ENCODE results near the gene GUCA1C. TPM values are rescaled to one million over a fixed set of nuclear protein-coding genes. Genes with fewer than 3 reads are reported as not detected.

GUCA1C gene
- total and polyA plus RNA-seq, 9 of the 15 experiments (the other 6 are each of a cell fraction or from before 2014, with no cell fraction given): not detected

GRCh38 chr3:108883373-108883772 is 70.3 kb downstream of the GUCA1C start:
- intact Hi-C loops (cut with micrococcal nuclease): no loop called here
- in situ Hi-C loops (cut with MboI): no loop called here
- TF ChIP-seq EP400 (IDR thresholded peaks at IDR 0.05): no peak
- no peak for TF ChIP-seq SREBF1 (IDR thresholded peaks at IDR 0.05; ENCODE audit: borderline replicate concordance, low read depth, low read length)
- no peak for TF ChIP-seq ARID4B (CRISPR knock-in tag; IDR thresholded peaks at IDR 0.05)
- TF ChIP-seq TOE1 (IDR thresholded peaks at IDR 0.05; ENCODE audit: borderline replicate concordance): no peak
- TF ChIP-seq TOE1 (CRISPR knock-in tag; IDR thresholded peaks at IDR 0.05; ENCODE audit: borderline replicate concordance, low read depth): no peak
- TF ChIP-seq SIX5 (IDR thresholded peaks at IDR 0.05; ENCODE audit: borderline replicate concordance in 1 of 2, insufficient read depth in 1 of 2, low read depth in 1 of 2, low read length in 2 of 2): no peak
- 0% methylated on average over 1 of the region's 1 CpG for WGBS (ENCODE audit: insufficient coverage, low coverage, missing lambda C conversion rate)
- BruUV-seq (replicated peaks): no TSS peak
- DNase-seq (ENCODE audit: extremely low read depth in 1 of 4, low spot score in 3 of 4) (no peak), FAIRE-seq (no peak), ATAC-seq (no peak)
- Histone ChIP-seq H3K4me1 (replicated peaks in 1 of 2; ENCODE audit: control insufficient read depth in 2 of 2, insufficient read depth in 2 of 2, low read length in 2 of 2) (no peaks in the 10 kb centered on the region), H2AFZ (ENCODE audit: low read depth, low read length) (no peak overlapping the region), H3K79me2 (ENCODE audit: control insufficient read depth, insufficient read depth, low read length) (no peaks in the 10 kb centered on the region), H4K20me1 (replicated peaks; ENCODE audit: control insufficient read depth, insufficient read depth, low read length) (no peaks in the 10 kb centered on the region), H3K4me2 (ENCODE audit: insufficient read depth, low read length) (no peak overlapping the region), H3K36me3 (ENCODE audit: control insufficient read depth, insufficient read depth, low read length) (no peaks in the 10 kb centered on the region), H3K4me3 (no peak overlapping the region), H3K27ac (ENCODE audit: extremely low read depth, low read depth, low read length) (no peak overlapping the region), H3K9ac (ENCODE audit: insufficient read depth in 1 of 2, low read depth in 2 of 2, low read length in 2 of 2) (no peak overlapping the region), H3K27me3 (ENCODE audit: control insufficient read depth in 2 of 2, insufficient read depth in 2 of 2, low read length in 2 of 2) (no peaks in the 10 kb centered on the region), H3K9me1 (ENCODE audit: control insufficient read depth, insufficient read depth, low read length) (no peaks in the 10 kb centered on the region), H3K9me3 (replicated peaks; ENCODE audit: control insufficient read depth, insufficient read depth, low read depth, low read length) (no peaks in the 10 kb centered on the region)
- ChIA-PET CTCF (ENCODE audit: low intra/inter-chr PET ratio) (no interaction called here), POLR2A (interaction anchor here (0.5 kb wide), 1 partner anchor 138 kb away, joined by 3 read pairs; no protein-coding TSS in a partner anchor)

All from K562 (cell line).